GM18502 (cell line): ENCODE data around the gene POLR2J.
"Not testable (repeated sequence)": the region's sequence is repeated elsewhere in the genome, so short reads cannot be mapped to it uniquely, and the experiment has no call there.

Experiments
- ATAC-seq: cut with Tn5 transposase; IDR thresholded peaks from one replicate; pipeline ENCODE4 v1.9.1; 2021; ENCODE audit warnings: mild to moderate bottlenecking; ENCODE audit not compliant: unreplicated experiment, poor library complexity

POLR2J gene

GRCh38 chr7:102478314-102479208 is at the start of gene POLR2J:
Gene POLR2J, minus strand, starts transcription at chr7:102478922. Its CDS starts 62 bp downstream, at chr7:102478860.
- peak; percentile 88 for ATAC-seq

- not testable (repeated sequence) for ATAC-seq
Observed at GRCh38 chr7:102527822-102528793, 49.4 kb upstream of the POLR2J start.

GRCh38 chr7:102527182-102527581 is 48.5 kb upstream of the POLR2J start:
- ATAC-seq = not testable (repeated sequence)

- ATAC-seq = not testable (repeated sequence)
Observed at GRCh38 chr7:102524803-102525202, 46.1 kb upstream of the POLR2J start.

- not testable (repeated sequence) for ATAC-seq
Observed at GRCh38 chr7:102520797-102521196, 42.1 kb upstream of the POLR2J start.

GRCh38 chr7:102517550-102518147 is 38.9 kb upstream of the POLR2J start, which contains the start of gene RASA4B:
Gene RASA4B, minus strand, starts transcription at chr7:102517777. Its CDS starts 67 bp downstream, at chr7:102517710.
- peak; percentile 61 for ATAC-seq

- ATAC-seq = not testable (repeated sequence)
Observed at GRCh38 chr7:102516951-102517350, 38.2 kb upstream of the POLR2J start.

- ATAC-seq = not testable (repeated sequence)
Observed at GRCh38 chr7:102515889-102516288, 37.2 kb upstream of the POLR2J start.

GRCh38 chr7:102514881-102515721 is 36.4 kb upstream of the POLR2J start:
- peak; percentile 80 for ATAC-seq

- ATAC-seq = not testable (repeated sequence)
Observed at GRCh38 chr7:102512642-102513221, 34.0 kb upstream of the POLR2J start.

- peak; percentile 45 for ATAC-seq
Observed at GRCh38 chr7:102511860-102512522, 33.3 kb upstream of the POLR2J start.

- ATAC-seq = not testable (repeated sequence)
Observed at GRCh38 chr7:102510575-102510974, 31.9 kb upstream of the POLR2J start.

- ATAC-seq = not testable (repeated sequence)
Observed at GRCh38 chr7:102507410-102508088, 28.8 kb upstream of the POLR2J start.

GRCh38 chr7:102505298-102506185 is 26.8 kb upstream of the POLR2J start:
- not testable (repeated sequence) for ATAC-seq

GRCh38 chr7:102503141-102503540 is 24.4 kb upstream of the POLR2J start:
- ATAC-seq = not testable (repeated sequence)

GRCh38 chr7:102498321-102498720 is 19.6 kb upstream of the POLR2J start:
- not testable (repeated sequence) for ATAC-seq

- ATAC-seq = not testable (repeated sequence)
Observed at GRCh38 chr7:102497308-102497707, 18.6 kb upstream of the POLR2J start.
